ENCODE data around the gene PPP6R3.

GRCh38 chr11:68535098-68535497, 74.5 kb downstream of the PPP6R3 start:
- TF ChIP-seq POLR2A (IDR thresholded peaks at IDR 0.05) (no peak), CTCF (IDR thresholded peaks at IDR 0.05) (no peak)

Data from vagina (tissue), 2 donors.